Sigmoid colon (tissue), 4 donors: ENCODE measurements around the gene ADAMTS2.

ENCODE experiments used
- EP300 ChIP-seq, 4 donors: sonication (generic); formaldehyde crosslinking; IDR thresholded peaks; one replicate each; pipeline ENCODE4 v1.6.1; 2017; ENCODE audit warnings: antibody characterized with exemption in 4 of 4
- POLR2AphosphoS5 ChIP-seq, 4 donors: sonication (generic); formaldehyde crosslinking; IDR thresholded peaks; one replicate each; pipeline ENCODE4 v1.6.1; 2017; ENCODE audit warnings: antibody characterized with exemption in 4 of 4
- TF ChIP-seq, protein P1 (sequence below), 4 experiments: fragments of 450-650 bp in 3 of 4; fragments of 200-600 bp in 1 of 4; IDR thresholded peaks; one replicate each; pipeline ENCODE4 v1.5.1; 2016 to 2019; ENCODE audit warnings: antibody characterized with exemption in 4 of 4, mild to moderate bottlenecking in 3 of 4, moderate library complexity in 2 of 4

DNA sequence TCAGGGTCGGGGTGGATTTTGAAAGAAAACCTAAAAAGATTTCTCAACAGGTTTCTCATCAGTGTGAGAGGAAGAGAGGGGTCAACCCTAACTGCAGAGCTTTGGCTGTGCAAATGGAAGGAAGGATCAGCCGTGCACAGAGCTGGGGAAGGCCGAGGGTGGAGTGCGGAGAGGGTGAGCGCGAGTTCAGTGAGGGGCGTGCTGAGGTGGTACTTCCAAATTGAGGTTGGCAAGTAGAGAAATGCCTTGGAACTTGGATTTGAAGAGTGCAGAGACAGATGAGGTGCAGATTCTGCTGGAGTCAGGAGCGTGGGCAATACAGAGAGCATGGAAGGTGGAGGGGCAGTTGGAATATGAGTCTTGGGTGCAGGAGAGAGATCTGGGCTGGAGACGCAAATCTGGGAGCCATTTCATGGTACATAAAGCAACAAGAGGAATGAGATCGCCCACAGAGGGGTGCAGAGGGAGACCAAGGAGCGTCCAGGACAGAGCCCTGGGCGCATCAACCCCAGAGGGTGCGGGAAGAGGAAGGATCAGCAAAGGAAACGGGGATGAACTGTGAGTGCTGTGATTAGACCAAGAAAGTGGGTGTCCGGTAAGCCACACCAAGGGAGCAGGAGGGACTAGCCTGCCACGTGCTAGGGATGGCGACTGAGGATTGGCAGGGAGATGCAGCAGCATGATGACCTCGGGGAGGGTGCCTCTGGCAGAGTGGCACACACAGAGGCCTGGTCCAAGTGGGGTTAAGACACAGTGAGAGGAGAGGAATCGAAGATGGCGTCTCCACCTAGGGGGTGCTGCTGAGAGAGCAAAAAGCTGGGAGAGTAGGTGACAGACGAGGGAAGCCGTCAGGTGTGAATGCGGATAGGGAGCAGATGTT lies 105.8 kb downstream of the ADAMTS2 start:
- TF ChIP-seq, protein P1, sequence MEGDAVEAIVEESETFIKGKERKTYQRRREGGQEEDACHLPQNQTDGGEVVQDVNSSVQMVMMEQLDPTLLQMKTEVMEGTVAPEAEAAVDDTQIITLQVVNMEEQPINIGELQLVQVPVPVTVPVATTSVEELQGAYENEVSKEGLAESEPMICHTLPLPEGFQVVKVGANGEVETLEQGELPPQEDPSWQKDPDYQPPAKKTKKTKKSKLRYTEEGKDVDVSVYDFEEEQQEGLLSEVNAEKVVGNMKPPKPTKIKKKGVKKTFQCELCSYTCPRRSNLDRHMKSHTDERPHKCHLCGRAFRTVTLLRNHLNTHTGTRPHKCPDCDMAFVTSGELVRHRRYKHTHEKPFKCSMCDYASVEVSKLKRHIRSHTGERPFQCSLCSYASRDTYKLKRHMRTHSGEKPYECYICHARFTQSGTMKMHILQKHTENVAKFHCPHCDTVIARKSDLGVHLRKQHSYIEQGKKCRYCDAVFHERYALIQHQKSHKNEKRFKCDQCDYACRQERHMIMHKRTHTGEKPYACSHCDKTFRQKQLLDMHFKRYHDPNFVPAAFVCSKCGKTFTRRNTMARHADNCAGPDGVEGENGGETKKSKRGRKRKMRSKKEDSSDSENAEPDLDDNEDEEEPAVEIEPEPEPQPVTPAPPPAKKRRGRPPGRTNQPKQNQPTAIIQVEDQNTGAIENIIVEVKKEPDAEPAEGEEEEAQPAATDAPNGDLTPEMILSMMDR (IDR thresholded peaks at IDR 0.05): no peak
- TF ChIP-seq POLR2AphosphoS5 (IDR thresholded peaks at IDR 0.05): no peak
- TF ChIP-seq EP300 (IDR thresholded peaks at IDR 0.05): no peak
